Effector memory CD8-positive, alpha-beta T cell (primary cell): ENCODE measurements around the gene TEX29.

Experiments used
- ATAC-seq: fragments of 150-1000 bp; cut with Tn5 transposase; replicated peaks from 2 replicates; pipeline ENCODE4 v1.10.0; 2021; ENCODE audit warnings: mild to moderate bottlenecking, moderate library complexity
- DNase-seq, 3 experiments: peaks; one replicate each; pipeline ENCODE4 v3.0.0; 2021
- H3K27ac Mint-ChIP-seq, 2 donors: one replicate each; pipeline ENCODE4 v1.8.0; 2022; ENCODE audit warnings: mild to moderate bottlenecking in 2 of 2, mixed read lengths in 2 of 2, moderate library complexity in 2 of 2
- H3K27me3 Mint-ChIP-seq, 2 donors: one replicate each; pipeline ENCODE4 v1.8.0; 2022; ENCODE audit warnings: mixed read lengths in 2 of 2
- H3K36me3 Mint-ChIP-seq: one replicate; pipeline ENCODE4 v1.8.0; 2022; ENCODE audit warnings: mild to moderate bottlenecking, moderate library complexity, mixed read lengths; ENCODE audit not compliant: insufficient read depth
- H3K4me1 Mint-ChIP-seq, 2 donors: one replicate each; pipeline ENCODE4 v1.8.0; 2022; ENCODE audit warnings: low read depth in 2 of 2, mixed read lengths in 2 of 2
- H3K4me3 Mint-ChIP-seq, 2 donors: one replicate each; pipeline ENCODE4 v1.8.0; 2022; ENCODE audit warnings: mild to moderate bottlenecking in 2 of 2, mixed read lengths in 2 of 2, moderate library complexity in 2 of 2
- H3K9me3 Mint-ChIP-seq, 2 donors: one replicate each; pipeline ENCODE4 v1.8.0; 2022; ENCODE audit warnings: mixed read lengths in 2 of 2

Gene TEX29

GRCh38 chr13:111365149-111366005 lies 44.9 kb downstream of the TEX29 start:
- H3K27me3 Mint-ChIP-seq, result peaks cover 20 to 47% of the 10 kb centered on the region in 2 donors
- DNase-seq, result no peak
- no peaks in the 10 kb centered on the region for H3K36me3 Mint-ChIP-seq
- H3K9me3 Mint-ChIP-seq, result no peaks in the 10 kb centered on the region
- H3K27ac Mint-ChIP-seq, result no peak overlapping the region
- no peaks in the 10 kb centered on the region for H3K4me1 Mint-ChIP-seq
- no peak for ATAC-seq
- no peak overlapping the region for H3K4me3 Mint-ChIP-seq

GRCh38 chr13:111367340-111367739 lies 46.9 kb downstream of the TEX29 start:
- Mint-ChIP-seq H3K4me1 (no peaks in the 10 kb centered on the region), H3K27ac (no peak overlapping the region)

GRCh38 chr13:111368091-111368490 lies 47.6 kb downstream of the TEX29 start:
- Mint-ChIP-seq H3K4me3 (no peak overlapping the region), H3K9me3 (peaks cover 0 to 4% of the 10 kb centered on the region in 2 donors), H3K27ac (no peak overlapping the region), H3K4me1 (no peaks in the 10 kb centered on the region), H3K27me3 (peaks cover 24 to 39% of the 10 kb centered on the region in 2 donors), H3K36me3 (no peaks in the 10 kb centered on the region)
- no peak for ATAC-seq
- no peak for DNase-seq

More at GRCh38 chr13:111367340-111367739, 46.9 kb downstream of the TEX29 start:
- H3K27me3 Mint-ChIP-seq, result peaks cover 20 to 39% of the 10 kb centered on the region in 2 donors
- no peak for DNase-seq
- H3K36me3 Mint-ChIP-seq, result no peaks in the 10 kb centered on the region
- ATAC-seq, result no peak
- H3K9me3 Mint-ChIP-seq, result no peaks in the 10 kb centered on the region
- no peak overlapping the region for H3K4me3 Mint-ChIP-seq

- H3K4me1 Mint-ChIP-seq, result no peaks in the 10 kb centered on the region
- H3K4me3 Mint-ChIP-seq, result no peak overlapping the region
- peaks cover 13 to 29% of the 10 kb centered on the region in 2 donors for H3K27me3 Mint-ChIP-seq
- no peaks in the 10 kb centered on the region for H3K36me3 Mint-ChIP-seq
- ATAC-seq (no peak), DNase-seq (no peak)
- no peak overlapping the region for H3K27ac Mint-ChIP-seq
- H3K9me3 Mint-ChIP-seq, result peaks cover 0 to 5% of the 10 kb centered on the region in 2 donors
Measured at GRCh38 chr13:111370147-111370546, 49.7 kb downstream of the TEX29 start.

GRCh38 chr13:111370570-111371535 lies 50.4 kb downstream of the TEX29 start:
- Mint-ChIP-seq H3K27me3 (peaks cover 10 to 23% of the 10 kb centered on the region in 2 donors), H3K4me1 (no peaks in the 10 kb centered on the region), H3K4me3 (no peak overlapping the region), H3K36me3 (no peaks in the 10 kb centered on the region), H3K9me3 (peaks cover 0 to 5% of the 10 kb centered on the region in 2 donors), H3K27ac (no peak overlapping the region)
- no peak for DNase-seq
- no peak for ATAC-seq

GRCh38 chr13:111371720-111372119 lies 51.3 kb downstream of the TEX29 start:
- no peak overlapping the region for H3K27ac Mint-ChIP-seq
- ATAC-seq, result no peak
- H3K27me3 Mint-ChIP-seq, result peaks cover 6 to 18% of the 10 kb centered on the region in 2 donors
- DNase-seq, result no peak
- no peaks in the 10 kb centered on the region for H3K36me3 Mint-ChIP-seq
- H3K4me3 Mint-ChIP-seq, result no peak overlapping the region
- H3K4me1 Mint-ChIP-seq, result no peaks in the 10 kb centered on the region
- peaks cover 0 to 5% of the 10 kb centered on the region in 2 donors for H3K9me3 Mint-ChIP-seq

GRCh38 chr13:111372651-111373425 lies 52.4 kb downstream of the TEX29 start:
- Mint-ChIP-seq H3K4me3 (no peak overlapping the region), H3K9me3 (peaks cover 0 to 5% of the 10 kb centered on the region in 2 donors), H3K4me1 (no peaks in the 10 kb centered on the region), H3K27me3 (peaks cover 6 to 18% of the 10 kb centered on the region in 2 donors), H3K36me3 (no peaks in the 10 kb centered on the region), H3K27ac (no peak overlapping the region)
- ATAC-seq, result no peak
- DNase-seq, result no peak

- Mint-ChIP-seq H3K27ac (no peak overlapping the region), H3K27me3 (peaks cover 6 to 18% of the 10 kb centered on the region in 2 donors), H3K9me3 (peaks cover 0 to 5% of the 10 kb centered on the region in 2 donors), H3K36me3 (no peaks in the 10 kb centered on the region), H3K4me1 (no peaks in the 10 kb centered on the region), H3K4me3 (no peak overlapping the region)
- DNase-seq (no peak), ATAC-seq (no peak)
Measured at GRCh38 chr13:111373486-111373885, 53.0 kb downstream of the TEX29 start.

- no peak overlapping the region for H3K4me3 Mint-ChIP-seq
- peaks cover 5 to 7% of the 10 kb centered on the region in 2 donors for H3K4me1 Mint-ChIP-seq
- no peak overlapping the region for H3K27ac Mint-ChIP-seq
- H3K27me3 Mint-ChIP-seq, result peaks cover 47 to 57% of the 10 kb centered on the region in 2 donors
- no peaks in the 10 kb centered on the region for H3K36me3 Mint-ChIP-seq
- H3K9me3 Mint-ChIP-seq, result no peaks in the 10 kb centered on the region
- no peak for ATAC-seq
- DNase-seq, result no peak
Measured at GRCh38 chr13:111380431-111380830, 60.0 kb downstream of the TEX29 start.

GRCh38 chr13:111382411-111382810 lies 62.0 kb downstream of the TEX29 start:
- no peaks in the 10 kb centered on the region for H3K36me3 Mint-ChIP-seq
- ATAC-seq (no peak), DNase-seq (no peak)
- H3K27ac Mint-ChIP-seq, result no peak overlapping the region
- peaks cover 5 to 7% of the 10 kb centered on the region in 2 donors for H3K4me1 Mint-ChIP-seq
- H3K9me3 Mint-ChIP-seq, result no peaks in the 10 kb centered on the region
- peaks cover 47 to 69% of the 10 kb centered on the region in 2 donors for H3K27me3 Mint-ChIP-seq
- H3K4me3 Mint-ChIP-seq, result no peak overlapping the region

- Mint-ChIP-seq H3K27ac (no peak overlapping the region), H3K36me3 (no peaks in the 10 kb centered on the region), H3K27me3 (peaks cover 47 to 74% of the 10 kb centered on the region in 2 donors), H3K4me1 (peaks cover 5 to 7% of the 10 kb centered on the region in 2 donors), H3K4me3 (no peak overlapping the region), H3K9me3 (no peaks in the 10 kb centered on the region)
- DNase-seq (no peak), ATAC-seq (no peak)
Measured at GRCh38 chr13:111382877-111383276, 62.4 kb downstream of the TEX29 start.

- peaks cover 52 to 83% of the 10 kb centered on the region in 2 donors for H3K27me3 Mint-ChIP-seq
- H3K4me1 Mint-ChIP-seq, result peaks cover 5 to 9% of the 10 kb centered on the region in 2 donors
- no peak overlapping the region for H3K4me3 Mint-ChIP-seq
- DNase-seq, result no peak
- no peaks in the 10 kb centered on the region for H3K9me3 Mint-ChIP-seq
- H3K36me3 Mint-ChIP-seq, result no peaks in the 10 kb centered on the region
- ATAC-seq, result no peak
- no peak overlapping the region for H3K27ac Mint-ChIP-seq
Measured at GRCh38 chr13:111383591-111384440, 63.4 kb downstream of the TEX29 start.
